ENCODE data around the gene NOSIP. TPM values are rescaled to one million over a fixed set of nuclear protein-coding genes. Genes with fewer than 3 reads are reported as not detected.

Gene NOSIP
- total and polyA plus RNA-seq, 9 donors, result 59.3 to 78.8 (median 67.2) TPM

GRCh38 chr19:49559443-49559842 is 20.9 kb downstream of the NOSIP start:
- WGBS (ENCODE audit: insufficient coverage), result no CpG with 5 or more reads among the region's 3 CpGs
- Histone ChIP-seq H3K27me3 (ENCODE audit: control insufficient read depth, insufficient read depth, low read length) (no peaks in the 10 kb centered on the region), H3K36me3 (ENCODE audit: control insufficient read depth, insufficient read depth, low read length) (peaks cover 57% of the 10 kb centered on the region), H3K27ac (ENCODE audit: low read length) (no peak overlapping the region), H3K4me3 (ENCODE audit: low read length) (no peak overlapping the region), H3K9me3 (replicated peaks; ENCODE audit: control insufficient read depth, low read depth, low read length) (no peaks in the 10 kb centered on the region), H3K4me1 (ENCODE audit: control insufficient read depth, insufficient read depth, low read length) (peaks cover 15% of the 10 kb centered on the region)
- DNase-seq, result no peak

- no peaks in the 10 kb centered on the region for H3K9me3 ChIP-seq (replicated peaks; ENCODE audit: control insufficient read depth, low read depth, low read length)
- H3K4me1 ChIP-seq (ENCODE audit: control insufficient read depth, insufficient read depth, low read length), result peaks cover 19% of the 10 kb centered on the region
- no peak overlapping the region for H3K4me3 ChIP-seq (ENCODE audit: low read length)
- no peak overlapping the region for H3K27ac ChIP-seq (ENCODE audit: low read length)
- peaks cover 63% of the 10 kb centered on the region for H3K36me3 ChIP-seq (ENCODE audit: control insufficient read depth, insufficient read depth, low read length)
- no peaks in the 10 kb centered on the region for H3K27me3 ChIP-seq (ENCODE audit: control insufficient read depth, insufficient read depth, low read length)
- DNase-seq, result no peak
- WGBS (ENCODE audit: insufficient coverage), result 72% methylated on average over 2 of the region's 7 CpGs
Measured at GRCh38 chr19:49558591-49558990, 21.8 kb downstream of the NOSIP start.

GRCh38 chr19:49557641-49558325 is 22.6 kb downstream of the NOSIP start:
- no peaks in the 10 kb centered on the region for H3K27me3 ChIP-seq (ENCODE audit: control insufficient read depth, insufficient read depth, low read length)
- no peak overlapping the region for H3K4me3 ChIP-seq (ENCODE audit: low read length)
- H3K4me1 ChIP-seq (ENCODE audit: control insufficient read depth, insufficient read depth, low read length), result peaks cover 19% of the 10 kb centered on the region
- H3K36me3 ChIP-seq (ENCODE audit: control insufficient read depth, insufficient read depth, low read length), result peaks cover 66% of the 10 kb centered on the region
- no peaks in the 10 kb centered on the region for H3K9me3 ChIP-seq (replicated peaks; ENCODE audit: control insufficient read depth, low read depth, low read length)
- H3K27ac ChIP-seq (ENCODE audit: low read length), result no peak overlapping the region
- no peak for DNase-seq
- 82% methylated on average over 14 of the region's 18 CpGs for WGBS (ENCODE audit: insufficient coverage)

GRCh38 chr19:49556412-49557398 is 23.7 kb downstream of the NOSIP start:
- Histone ChIP-seq H3K9me3 (replicated peaks; ENCODE audit: control insufficient read depth, low read depth, low read length) (no peaks in the 10 kb centered on the region), H3K4me1 (ENCODE audit: control insufficient read depth, insufficient read depth, low read length) (peaks cover 19% of the 10 kb centered on the region), H3K27me3 (ENCODE audit: control insufficient read depth, insufficient read depth, low read length) (no peaks in the 10 kb centered on the region), H3K4me3 (ENCODE audit: low read length) (no peak overlapping the region), H3K27ac (ENCODE audit: low read length) (no peak overlapping the region), H3K36me3 (ENCODE audit: control insufficient read depth, insufficient read depth, low read length) (peaks cover 71% of the 10 kb centered on the region)
- DNase-seq, result no peak
- 68% methylated on average over 44 of the region's 66 CpGs for WGBS (ENCODE audit: insufficient coverage)

- peak; percentile 79 for DNase-seq
- WGBS (ENCODE audit: insufficient coverage), result 84% methylated on average over 30 of the region's 53 CpGs
- H3K27ac ChIP-seq (ENCODE audit: low read length), result peak overlapping the region; percentile 42
- peaks cover 73% of the 10 kb centered on the region for H3K36me3 ChIP-seq (ENCODE audit: control insufficient read depth, insufficient read depth, low read length)
- no peaks in the 10 kb centered on the region for H3K27me3 ChIP-seq (ENCODE audit: control insufficient read depth, insufficient read depth, low read length)
- H3K4me3 ChIP-seq (ENCODE audit: low read length), result no peak overlapping the region
- peaks cover 15% of the 10 kb centered on the region for H3K4me1 ChIP-seq (ENCODE audit: control insufficient read depth, insufficient read depth, low read length)
- no peaks in the 10 kb centered on the region for H3K9me3 ChIP-seq (replicated peaks; ENCODE audit: control insufficient read depth, low read depth, low read length)
Measured at GRCh38 chr19:49555600-49556411, 24.6 kb downstream of the NOSIP start.

- Histone ChIP-seq H3K4me3 (ENCODE audit: low read length) (no peak overlapping the region), H3K36me3 (ENCODE audit: control insufficient read depth, insufficient read depth, low read length) (peaks cover 71% of the 10 kb centered on the region), H3K9me3 (replicated peaks; ENCODE audit: control insufficient read depth, low read depth, low read length) (no peaks in the 10 kb centered on the region), H3K27me3 (ENCODE audit: control insufficient read depth, insufficient read depth, low read length) (no peaks in the 10 kb centered on the region), H3K27ac (ENCODE audit: low read length) (peak overlapping the region; percentile 64), H3K4me1 (ENCODE audit: control insufficient read depth, insufficient read depth, low read length) (peaks cover 5% of the 10 kb centered on the region)
- 83% methylated on average over 16 of the region's 17 CpGs for WGBS (ENCODE audit: insufficient coverage)
- peak; percentile 63 for DNase-seq
Measured at GRCh38 chr19:49554701-49555181, 25.6 kb downstream of the NOSIP start.

- WGBS (ENCODE audit: insufficient coverage), result 53% methylated on average over 7 of the region's 10 CpGs
- no peak overlapping the region for H3K27ac ChIP-seq (ENCODE audit: low read length)
- peaks cover 60% of the 10 kb centered on the region for H3K36me3 ChIP-seq (ENCODE audit: control insufficient read depth, insufficient read depth, low read length)
- no peak overlapping the region for H3K4me3 ChIP-seq (ENCODE audit: low read length)
- H3K9me3 ChIP-seq (replicated peaks; ENCODE audit: control insufficient read depth, low read depth, low read length), result no peaks in the 10 kb centered on the region
- H3K27me3 ChIP-seq (ENCODE audit: control insufficient read depth, insufficient read depth, low read length), result no peaks in the 10 kb centered on the region
- DNase-seq, result no peak
- H3K4me1 ChIP-seq (ENCODE audit: control insufficient read depth, insufficient read depth, low read length), result peaks cover 4% of the 10 kb centered on the region
Measured at GRCh38 chr19:49553451-49554271, 26.7 kb downstream of the NOSIP start.

GRCh38 chr19:49552749-49553148 is 27.6 kb downstream of the NOSIP start:
- Histone ChIP-seq H3K36me3 (ENCODE audit: control insufficient read depth, insufficient read depth, low read length) (peaks cover 51% of the 10 kb centered on the region), H3K4me3 (ENCODE audit: low read length) (no peak overlapping the region), H3K9me3 (replicated peaks; ENCODE audit: control insufficient read depth, low read depth, low read length) (no peaks in the 10 kb centered on the region), H3K27me3 (ENCODE audit: control insufficient read depth, insufficient read depth, low read length) (no peaks in the 10 kb centered on the region), H3K27ac (ENCODE audit: low read length) (no peak overlapping the region), H3K4me1 (ENCODE audit: control insufficient read depth, insufficient read depth, low read length) (peaks cover 4% of the 10 kb centered on the region)
- DNase-seq, result no peak
- 84% methylated on average over 9 of the region's 11 CpGs for whole genome bisulfite sequencing (ENCODE audit: insufficient coverage)

- Histone ChIP-seq H3K36me3 (ENCODE audit: control insufficient read depth, insufficient read depth, low read length) (peaks cover 39% of the 10 kb centered on the region), H3K9me3 (replicated peaks; ENCODE audit: control insufficient read depth, low read depth, low read length) (no peaks in the 10 kb centered on the region), H3K4me1 (ENCODE audit: control insufficient read depth, insufficient read depth, low read length) (peaks cover 7% of the 10 kb centered on the region), H3K27ac (ENCODE audit: low read length) (no peak overlapping the region), H3K27me3 (ENCODE audit: control insufficient read depth, insufficient read depth, low read length) (no peaks in the 10 kb centered on the region), H3K4me3 (ENCODE audit: low read length) (no peak overlapping the region)
- WGBS (ENCODE audit: insufficient coverage), result 100% methylated on average over 1 of the region's 7 CpGs
- no peak for DNase-seq
Measured at GRCh38 chr19:49551531-49551930, 28.8 kb downstream of the NOSIP start.

All from muscle of leg (tissue), 11 donors.